MCF 10A (cell line): ENCODE data around the gene RDM1. TPM values are rescaled to one million over a fixed set of nuclear protein-coding genes. Genes with fewer than 3 reads are reported as not detected.

ENCODE experiments used
- BruUV-seq: library from RNA; stranded (reverse); fragments of 400-500 nt; replicated peaks from 2 replicates; lab custom pipeline; 2021; lab: Mats Ljungman, UMichigan
- CTCF ChIA-PET: fragments of 300-600 bp; sonication (Branson Sonifier 250); formaldehyde crosslinking; extraction: SDS; loops from one replicate; lab custom pipeline; 2021; ENCODE audit warnings: antibody characterized with exemption, inconsistent platforms; lab: Yijun Ruan, JAX
- POLR2A ChIA-PET: fragments of 300-600, 350-650 bp; sonication (Branson Sonifier 250); formaldehyde crosslinking; extraction: SDS; loops from one replicate; lab custom pipeline; 2020; ENCODE audit warnings: antibody characterized with exemption, inconsistent platforms; lab: Yijun Ruan, JAX
- DNase-seq: peaks from one replicate; pipeline ENCODE4 v3.0.0-alpha.2; 2018; ENCODE audit not compliant: unreplicated experiment
- H3K27ac Mint-ChIP-seq: one replicate; pipeline ENCODE4 v1.8.0; 2022; ENCODE audit warnings: mild to moderate bottlenecking, low read depth, mixed read lengths; ENCODE audit not compliant: unreplicated experiment
- H3K27me3 Mint-ChIP-seq: one replicate; pipeline ENCODE4 v1.8.0; 2022; ENCODE audit warnings: mixed read lengths; ENCODE audit not compliant: insufficient read depth, unreplicated experiment
- H3K36me3 Mint-ChIP-seq: one replicate; pipeline ENCODE4 v1.8.0; 2022; ENCODE audit warnings: mild to moderate bottlenecking, moderate library complexity, mixed read lengths; ENCODE audit not compliant: insufficient read depth, unreplicated experiment
- H3K4me1 Mint-ChIP-seq: one replicate; pipeline ENCODE4 v1.8.0; 2022; ENCODE audit warnings: mixed read lengths; ENCODE audit not compliant: insufficient read depth, unreplicated experiment
- H3K4me3 Mint-ChIP-seq: one replicate; pipeline ENCODE4 v1.8.0; 2022; ENCODE audit warnings: mild to moderate bottlenecking, moderate library complexity, mixed read lengths; ENCODE audit not compliant: unreplicated experiment
- H3K9me3 Mint-ChIP-seq: one replicate; pipeline ENCODE4 v1.8.0; 2022; ENCODE audit warnings: mixed read lengths; ENCODE audit not compliant: unreplicated experiment
- intact Hi-C: fragments of 100-400 bp; cut with micrococcal nuclease; formaldehyde crosslinking; loops from 2 replicates; pipeline ENCODE4 v1.14.1; 2022
- total RNA-seq: library from RNA; stranded (reverse); gene quantifications from 2 replicates; pipeline ENCODE4 v1.2.3, GENCODE V29; 2022
- TF ChIP-seq, protein P1 (sequence below): fragments of 200-600 bp; IDR thresholded peaks from one replicate; pipeline ENCODE4 v1.8.0; 2022; ENCODE audit warnings: antibody characterized with exemption, mild to moderate bottlenecking; ENCODE audit not compliant: unreplicated experiment

The RDM1 gene
- total RNA-seq, 1 experiment from 2014 or later = 2.6 TPM

DNA sequence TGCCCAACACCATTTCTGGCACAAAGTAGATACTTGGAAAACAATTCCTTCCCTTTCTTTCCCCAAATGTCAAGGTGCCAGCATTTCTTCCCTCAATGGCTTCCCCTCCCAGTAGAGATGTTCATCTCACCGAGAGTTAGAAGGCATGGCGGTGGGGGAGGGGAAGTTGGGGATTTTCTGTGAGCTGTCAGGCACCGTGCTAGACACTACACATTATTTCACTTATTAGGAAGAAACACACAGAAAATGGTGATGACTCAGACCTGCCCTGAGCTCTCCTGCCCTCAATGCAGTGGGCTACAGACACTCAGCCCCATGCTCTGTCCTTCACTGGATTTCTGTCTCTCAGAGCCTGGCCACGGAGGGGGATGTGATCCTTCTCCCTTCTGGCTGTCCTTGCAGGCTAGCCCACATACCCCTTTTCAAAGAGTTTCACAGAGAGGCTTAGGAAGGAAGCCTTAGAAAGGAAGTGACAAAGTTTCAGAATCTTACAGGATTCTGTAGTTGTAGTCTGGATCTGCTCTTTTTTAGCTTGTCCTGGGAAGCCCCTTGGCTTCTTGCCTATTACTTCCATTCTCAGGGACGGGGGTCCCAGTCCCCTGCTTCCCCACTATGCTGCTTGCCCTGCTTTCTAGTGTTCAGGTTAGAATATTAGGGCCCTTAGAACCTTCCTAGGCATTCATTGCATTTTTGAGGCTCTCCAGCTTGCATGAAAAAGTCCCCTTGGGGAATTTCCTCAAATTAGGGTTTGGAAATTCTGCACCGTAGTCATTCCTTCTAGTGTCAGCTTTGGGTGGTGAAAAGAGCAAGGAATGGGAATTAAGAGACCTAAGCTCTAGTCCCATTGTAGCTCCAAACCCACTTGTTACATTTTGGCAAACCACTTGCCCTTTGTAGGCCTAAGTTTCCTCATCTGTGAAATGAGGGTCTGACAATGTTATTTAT is 38.2 kb downstream of the RDM1 start:
- H3K4me1 Mint-ChIP-seq = peaks cover 15% of the 10 kb centered on the region
- intact Hi-C loops = no loop called here

DNA sequence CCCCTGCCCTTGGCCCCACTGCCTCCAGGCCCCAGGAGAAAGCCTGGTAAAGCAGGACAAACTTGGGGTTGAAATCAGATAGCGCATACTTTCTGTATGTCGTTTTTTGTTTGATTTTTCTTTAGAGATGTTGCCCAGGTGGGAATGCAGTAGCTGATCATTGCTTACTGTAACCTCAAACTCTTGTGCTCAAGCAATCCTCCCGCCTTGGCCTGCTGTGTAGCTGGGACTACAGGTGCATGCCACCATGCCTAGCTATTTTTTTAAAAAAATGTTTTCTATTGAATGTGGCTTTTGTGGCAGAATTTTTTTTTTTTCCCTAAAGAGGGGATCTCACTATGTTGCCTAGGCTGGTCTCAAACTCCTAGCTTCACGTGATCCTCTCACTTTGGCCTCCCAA is 39.3 kb downstream of the RDM1 start:
- Mint-ChIP-seq H3K4me3 (no peak overlapping the region), H3K9me3 (no peaks in the 10 kb centered on the region), H3K27ac (no peak overlapping the region), H3K36me3 (no peaks in the 10 kb centered on the region), H3K4me1 (peaks cover 15% of the 10 kb centered on the region), H3K27me3 (no peaks in the 10 kb centered on the region)
- no TSS peak for BruUV-seq
- TF ChIP-seq, protein P1, sequence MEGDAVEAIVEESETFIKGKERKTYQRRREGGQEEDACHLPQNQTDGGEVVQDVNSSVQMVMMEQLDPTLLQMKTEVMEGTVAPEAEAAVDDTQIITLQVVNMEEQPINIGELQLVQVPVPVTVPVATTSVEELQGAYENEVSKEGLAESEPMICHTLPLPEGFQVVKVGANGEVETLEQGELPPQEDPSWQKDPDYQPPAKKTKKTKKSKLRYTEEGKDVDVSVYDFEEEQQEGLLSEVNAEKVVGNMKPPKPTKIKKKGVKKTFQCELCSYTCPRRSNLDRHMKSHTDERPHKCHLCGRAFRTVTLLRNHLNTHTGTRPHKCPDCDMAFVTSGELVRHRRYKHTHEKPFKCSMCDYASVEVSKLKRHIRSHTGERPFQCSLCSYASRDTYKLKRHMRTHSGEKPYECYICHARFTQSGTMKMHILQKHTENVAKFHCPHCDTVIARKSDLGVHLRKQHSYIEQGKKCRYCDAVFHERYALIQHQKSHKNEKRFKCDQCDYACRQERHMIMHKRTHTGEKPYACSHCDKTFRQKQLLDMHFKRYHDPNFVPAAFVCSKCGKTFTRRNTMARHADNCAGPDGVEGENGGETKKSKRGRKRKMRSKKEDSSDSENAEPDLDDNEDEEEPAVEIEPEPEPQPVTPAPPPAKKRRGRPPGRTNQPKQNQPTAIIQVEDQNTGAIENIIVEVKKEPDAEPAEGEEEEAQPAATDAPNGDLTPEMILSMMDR = no peak
- no peak for DNase-seq
- ChIA-PET CTCF (interaction anchor here (0.7 kb wide), 1 partner anchor 844 kb away, joined by 3 read pairs; no protein-coding TSS in a partner anchor), POLR2A (no interaction called here)
- intact Hi-C loops = no loop called here

More for the DNA sequence above, 38.2 kb downstream of the RDM1 start:
- ChIA-PET POLR2A (interaction anchor here (0.8 to 1.0 kb wide), 2 partner anchors 9 to 15 kb away, joined by 3 to 4 read pairs; no protein-coding TSS in a partner anchor), CTCF (interaction anchor here (0.9 kb wide), 1 partner anchor 77 kb away, joined by 3 read pairs; no protein-coding TSS in a partner anchor)
- no peaks in the 10 kb centered on the region for H3K27me3 Mint-ChIP-seq
- TF ChIP-seq, protein P1 = no peak
- H3K36me3 Mint-ChIP-seq = no peaks in the 10 kb centered on the region
- no peaks in the 10 kb centered on the region for H3K9me3 Mint-ChIP-seq
- no peak overlapping the region for H3K27ac Mint-ChIP-seq
- peak; percentile 76 for DNase-seq
- H3K4me3 Mint-ChIP-seq = no peak overlapping the region
- no TSS peak for BruUV-seq

DNA sequence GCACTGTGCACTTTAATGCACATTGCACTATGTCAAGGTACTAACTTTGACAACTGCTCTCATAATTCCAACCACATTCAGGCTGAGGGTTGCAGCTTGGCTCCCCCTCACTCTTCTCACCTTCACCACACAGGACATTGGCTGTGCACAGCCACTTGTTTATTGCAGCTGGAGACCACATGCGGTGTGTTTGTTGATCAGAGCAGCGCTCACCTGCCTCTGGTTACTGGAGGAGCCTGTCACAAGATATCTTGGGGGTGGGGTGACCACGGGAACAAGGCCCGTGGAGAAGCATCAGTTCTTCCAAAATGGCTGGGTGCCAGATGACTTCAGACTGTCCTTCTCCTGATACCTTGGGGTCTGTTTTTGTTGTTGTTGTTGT is 39.8 kb downstream of the RDM1 start:
- H3K9me3 Mint-ChIP-seq = no peaks in the 10 kb centered on the region
- intact Hi-C loops = no loop called here
- H3K27ac Mint-ChIP-seq = no peak overlapping the region
- ChIA-PET POLR2A (no interaction called here), CTCF (no interaction called here)
- H3K4me1 Mint-ChIP-seq = peaks cover 15% of the 10 kb centered on the region
- no peaks in the 10 kb centered on the region for H3K27me3 Mint-ChIP-seq
- H3K4me3 Mint-ChIP-seq = no peak overlapping the region
- BruUV-seq = no TSS peak
- DNase-seq = no peak
- no peaks in the 10 kb centered on the region for H3K36me3 Mint-ChIP-seq
- TF ChIP-seq, protein P1 = no peak
